WTC11 (cell line): ENCODE results near the gene SLIT3. TPM values are rescaled to one million over a fixed set of nuclear protein-coding genes. Genes with fewer than 3 reads are reported as not detected.

Source experiments
- ATAC-seq: fragments of 200-7000 bp; cut with Tn5 transposase; 2 replicates; pipeline ENCODE4 v1.10.0; 2021; ENCODE audit warnings: mild to moderate bottlenecking, moderate library complexity
- CTCF ChIA-PET: fragments of 300-600 bp; sonication (Branson Sonifier 250); formaldehyde crosslinking; loops from one replicate; lab custom pipeline; 2021; ENCODE audit warnings: antibody characterized with exemption; lab: Charles Lee
- POLR2A ChIA-PET: fragments of 350-600 bp; sonication (Branson Sonifier 250); formaldehyde crosslinking; loops from one replicate; lab custom pipeline; 2021; ENCODE audit warnings: antibody characterized with exemption; lab: Charles Lee
- DNase-seq: peaks from one replicate; pipeline ENCODE4 v3.0.0; 2021; ENCODE audit warnings: low spot score
- H3K27ac Mint-ChIP-seq: 2 replicates; pipeline ENCODE4 v1.8.0; 2021; ENCODE audit warnings: mixed read lengths
- H3K27me3 Mint-ChIP-seq: 2 replicates; pipeline ENCODE4 v1.8.0; 2021; ENCODE audit warnings: low read depth, mild to moderate bottlenecking, moderate library complexity, mixed read lengths
- H3K36me3 Mint-ChIP-seq: 2 replicates; pipeline ENCODE4 v1.8.0; 2021; ENCODE audit warnings: mixed read lengths
- H3K4me1 Mint-ChIP-seq: 2 replicates; pipeline ENCODE4 v1.8.0; 2022; ENCODE audit warnings: mixed read lengths
- H3K4me3 Mint-ChIP-seq: 2 replicates; pipeline ENCODE4 v1.8.0; 2021; ENCODE audit warnings: mild to moderate bottlenecking, moderate library complexity, mixed read lengths
- H3K9me3 Mint-ChIP-seq: 2 replicates; pipeline ENCODE4 v1.8.0; 2021; ENCODE audit warnings: mixed read lengths
- GABPB1 ChIP-seq: sonication (generic); formaldehyde crosslinking; IDR thresholded peaks from 2 replicates; pipeline ENCODE4 v1.8.1; 2023; ENCODE audit warnings: mild to moderate bottlenecking, missing genetic modification reagents
- GRHL2 ChIP-seq: fragments of 250-450 bp; sonication (Bioruptor Pico); IDR thresholded peaks from 2 replicates; pipeline ENCODE4 v1.8.0; 2022; ENCODE audit warnings: mild to moderate bottlenecking, moderate library complexity; ENCODE audit not compliant: insufficient replicate concordance, severe bottlenecking
- IRF2 ChIP-seq: sonication (generic); formaldehyde crosslinking; IDR thresholded peaks from 2 replicates; pipeline ENCODE4 v1.8.0; 2022; ENCODE audit warnings: low read depth, missing genetic modification reagents, borderline replicate concordance
- KAT7 ChIP-seq: sonication (generic); formaldehyde crosslinking; IDR thresholded peaks from 2 replicates; pipeline ENCODE4 v1.8.1; 2023; ENCODE audit warnings: missing genetic modification reagents, mild to moderate bottlenecking, borderline replicate concordance
- NFYB ChIP-seq: sonication (generic); formaldehyde crosslinking; conservative IDR thresholded peaks from 2 replicates; pipeline ENCODE4 v1.8.0; 2022; ENCODE audit warnings: low read depth, missing genetic modification reagents
- PRRX2 ChIP-seq: fragments of 250-450 bp; sonication (Bioruptor Pico); IDR thresholded peaks from 2 replicates; pipeline ENCODE4 v1.8.0; 2021; ENCODE audit warnings: mild to moderate bottlenecking
- SP1 ChIP-seq: sonication (generic); formaldehyde crosslinking; conservative IDR thresholded peaks from 2 replicates; pipeline ENCODE4 v1.8.1; 2022; ENCODE audit warnings: missing genetic modification reagents
- ZNF121 ChIP-seq: sonication (generic); formaldehyde crosslinking; IDR thresholded peaks from 2 replicates; pipeline ENCODE4 v1.8.0; 2023; ENCODE audit warnings: missing genetic modification reagents
- ZNF423 ChIP-seq: fragments of 250-450 bp; sonication (Bioruptor Pico); IDR thresholded peaks from 2 replicates; pipeline ENCODE4 v2.1.2; 2022; ENCODE audit warnings: mild to moderate bottlenecking, moderate library complexity
- total RNA-seq: library from RNA; stranded (reverse); gene quantifications from 3 replicates; pipeline ENCODE4 v1.2.3, GENCODE V29; 2021
- TF ChIP-seq, protein P1 (sequence below): sonication (generic); formaldehyde crosslinking; IDR thresholded peaks from 2 replicates; pipeline ENCODE4 v1.8.0; 2022; ENCODE audit warnings: mild to moderate bottlenecking, missing genetic modification reagents
- TF ChIP-seq, protein P2 (sequence below): fragments of 250-450 bp; sonication (Bioruptor Pico); IDR thresholded peaks from 2 replicates; pipeline ENCODE4 v1.9.0; 2021; ENCODE audit warnings: mild to moderate bottlenecking
- TF ChIP-seq, protein P3 (sequence below): sonication (generic); formaldehyde crosslinking; IDR thresholded peaks from 2 replicates; pipeline ENCODE4 v1.8.1; 2023; ENCODE audit warnings: mild to moderate bottlenecking, moderate library complexity, missing genetic modification reagents
- TF ChIP-seq, protein P4 (sequence below): fragments of 250-450 bp; sonication (Bioruptor Pico); IDR thresholded peaks from 2 replicates; pipeline ENCODE4 v1.9.0; 2021; ENCODE audit warnings: moderate library complexity, mild to moderate bottlenecking, inconsistent platforms, borderline replicate concordance
- TF ChIP-seq, protein P5 (sequence below): sonication (generic); formaldehyde crosslinking; IDR thresholded peaks from 2 replicates; pipeline ENCODE4 v1.8.0; 2022; ENCODE audit warnings: mild to moderate bottlenecking, missing genetic modification reagents
- TF ChIP-seq, protein P6 (sequence below): sonication (generic); formaldehyde crosslinking; IDR thresholded peaks from 2 replicates; pipeline ENCODE4 v1.8.1; 2022; ENCODE audit warnings: mild to moderate bottlenecking, moderate library complexity, missing genetic modification reagents
- TF ChIP-seq, protein P7 (sequence below): sonication (generic); formaldehyde crosslinking; IDR thresholded peaks from 2 replicates; pipeline ENCODE4 v1.8.0; 2023; ENCODE audit warnings: missing genetic modification reagents
- TF ChIP-seq, protein P8 (sequence below): sonication (generic); formaldehyde crosslinking; IDR thresholded peaks from 2 replicates; pipeline ENCODE4 v1.8.1; 2022; ENCODE audit warnings: low read depth, missing genetic modification reagents, borderline replicate concordance
- TF ChIP-seq, protein P9 (sequence below): sonication (generic); formaldehyde crosslinking; IDR thresholded peaks from 2 replicates; pipeline ENCODE4 v1.8.1; 2023; ENCODE audit warnings: mild to moderate bottlenecking, missing genetic modification reagents

SLIT3 gene
- total RNA-seq, 1 experiment from 2014 or later = 1.9 TPM

DNA sequence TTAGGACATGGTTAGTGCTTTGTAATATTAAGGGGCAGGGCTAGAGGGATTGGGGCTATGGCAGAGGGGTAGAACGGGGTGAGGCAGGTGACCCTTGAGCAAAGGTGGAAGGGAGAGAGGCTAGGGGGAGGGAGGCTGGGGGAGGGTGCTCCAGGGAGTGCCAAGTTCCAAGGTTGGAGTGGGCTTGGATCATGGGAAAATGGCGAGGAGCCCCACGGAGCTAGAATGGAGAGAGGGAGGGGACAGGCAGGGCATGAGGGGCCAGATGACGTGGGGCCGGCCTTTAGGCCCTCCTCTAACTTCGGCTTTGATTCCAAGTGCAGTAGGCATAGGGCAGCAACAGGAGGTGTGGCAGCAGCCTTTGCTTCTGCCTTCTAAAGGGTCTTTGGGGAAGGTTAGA, 550.0 kb downstream of the SLIT3 start:
- Mint-ChIP-seq H3K9me3 (no peaks in the 10 kb centered on the region), H3K36me3 (no peaks in the 10 kb centered on the region), H3K27ac (no peak overlapping the region), H3K4me1 (peaks cover 8% of the 10 kb centered on the region), H3K27me3 (no peaks in the 10 kb centered on the region; the same call in 1 of the 2 replicates), H3K4me3 (no peak overlapping the region)
- ATAC-seq (no peak), DNase-seq (no peak)
- TF ChIP-seq, protein P1, sequence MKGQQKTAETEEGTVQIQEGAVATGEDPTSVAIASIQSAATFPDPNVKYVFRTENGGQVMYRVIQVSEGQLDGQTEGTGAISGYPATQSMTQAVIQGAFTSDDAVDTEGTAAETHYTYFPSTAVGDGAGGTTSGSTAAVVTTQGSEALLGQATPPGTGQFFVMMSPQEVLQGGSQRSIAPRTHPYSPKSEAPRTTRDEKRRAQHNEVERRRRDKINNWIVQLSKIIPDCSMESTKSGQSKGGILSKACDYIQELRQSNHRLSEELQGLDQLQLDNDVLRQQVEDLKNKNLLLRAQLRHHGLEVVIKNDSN = no peak
- TF ChIP-seq, protein P2, sequence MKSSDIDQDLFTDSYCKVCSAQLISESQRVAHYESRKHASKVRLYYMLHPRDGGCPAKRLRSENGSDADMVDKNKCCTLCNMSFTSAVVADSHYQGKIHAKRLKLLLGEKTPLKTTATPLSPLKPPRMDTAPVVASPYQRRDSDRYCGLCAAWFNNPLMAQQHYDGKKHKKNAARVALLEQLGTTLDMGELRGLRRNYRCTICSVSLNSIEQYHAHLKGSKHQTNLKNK = no peak
- TF ChIP-seq, protein P3, sequence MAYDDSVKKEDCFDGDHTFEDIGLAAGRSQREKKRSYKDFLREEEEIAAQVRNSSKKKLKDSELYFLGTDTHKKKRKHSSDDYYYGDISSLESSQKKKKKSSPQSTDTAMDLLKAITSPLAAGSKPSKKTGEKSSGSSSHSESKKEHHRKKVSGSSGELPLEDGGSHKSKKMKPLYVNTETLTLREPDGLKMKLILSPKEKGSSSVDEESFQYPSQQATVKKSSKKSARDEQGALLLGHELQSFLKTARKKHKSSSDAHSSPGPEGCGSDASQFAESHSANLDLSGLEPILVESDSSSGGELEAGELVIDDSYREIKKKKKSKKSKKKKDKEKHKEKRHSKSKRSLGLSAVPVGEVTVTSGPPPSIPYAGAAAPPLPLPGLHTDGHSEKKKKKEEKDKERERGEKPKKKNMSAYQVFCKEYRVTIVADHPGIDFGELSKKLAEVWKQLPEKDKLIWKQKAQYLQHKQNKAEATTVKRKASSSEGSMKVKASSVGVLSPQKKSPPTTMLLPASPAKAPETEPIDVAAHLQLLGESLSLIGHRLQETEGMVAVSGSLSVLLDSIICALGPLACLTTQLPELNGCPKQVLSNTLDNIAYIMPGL = no peak
- no peak for TF ChIP-seq IRF2 (CRISPR knock-in tag)
- ChIA-PET POLR2A (no interaction called here), CTCF (no interaction called here)

DNA sequence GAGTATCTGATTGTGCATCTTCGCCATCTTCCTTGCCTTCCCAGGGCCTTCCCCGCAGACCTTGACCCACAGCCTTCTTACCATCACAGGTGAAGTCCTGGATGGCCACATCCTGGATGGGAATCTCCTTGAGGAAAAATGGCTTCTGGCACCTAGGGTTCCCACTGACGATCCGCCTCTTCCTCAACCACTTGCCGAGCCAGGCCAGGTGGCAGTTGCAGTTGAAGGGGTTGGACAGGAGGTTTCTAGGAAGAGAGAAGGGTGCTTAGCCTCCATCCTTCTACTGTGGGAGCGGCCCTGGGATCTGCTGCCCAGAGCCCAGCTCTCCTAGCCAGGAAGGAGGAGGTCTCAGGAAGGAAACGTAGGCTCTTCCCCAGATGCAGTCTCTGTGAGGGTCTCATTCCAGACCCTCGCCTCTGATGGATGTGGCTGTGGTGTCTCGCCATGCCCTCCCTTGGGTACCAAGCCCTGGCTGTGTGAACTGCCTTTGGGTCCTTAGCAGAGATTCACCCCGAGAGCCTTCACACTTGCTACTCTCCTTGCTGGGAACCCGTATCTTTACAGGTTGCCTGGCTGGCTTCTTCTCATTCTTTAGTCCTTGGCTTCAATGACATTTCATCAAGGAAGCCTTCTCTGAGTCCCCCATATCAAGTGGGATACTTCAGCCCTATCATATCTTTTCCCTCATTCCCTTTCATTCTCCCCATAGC, 551.4 kb downstream of the SLIT3 start:
- TF ChIP-seq GABPB1 (CRISPR knock-in tag) (no peak), IRF2 (CRISPR knock-in tag) (no peak), NFYB (CRISPR knock-in tag) (no peak), GRHL2 (CRISPR knock-in tag) (no peak), PRRX2 (CRISPR knock-in tag) (no peak), ZNF121 (CRISPR knock-in tag) (no peak), SP1 (CRISPR knock-in tag) (no peak), ZNF423 (no peak), KAT7 (CRISPR knock-in tag) (no peak)
- TF ChIP-seq, protein P4, sequence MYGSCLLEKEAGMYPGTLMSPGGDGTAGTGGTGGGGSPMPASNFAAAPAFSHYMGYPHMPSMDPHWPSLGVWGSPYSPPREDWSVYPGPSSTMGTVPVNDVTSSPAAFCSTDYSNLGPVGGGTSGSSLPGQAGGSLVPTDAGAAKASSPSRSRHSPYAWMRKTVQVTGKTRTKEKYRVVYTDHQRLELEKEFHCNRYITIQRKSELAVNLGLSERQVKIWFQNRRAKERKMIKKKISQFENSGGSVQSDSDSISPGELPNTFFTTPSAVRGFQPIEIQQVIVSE (CRISPR knock-in tag) = no peak
- TF ChIP-seq, protein P5, sequence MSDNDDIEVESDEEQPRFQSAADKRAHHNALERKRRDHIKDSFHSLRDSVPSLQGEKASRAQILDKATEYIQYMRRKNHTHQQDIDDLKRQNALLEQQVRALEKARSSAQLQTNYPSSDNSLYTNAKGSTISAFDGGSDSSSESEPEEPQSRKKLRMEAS (CRISPR knock-in tag) = no peak
- TF ChIP-seq, protein P6, sequence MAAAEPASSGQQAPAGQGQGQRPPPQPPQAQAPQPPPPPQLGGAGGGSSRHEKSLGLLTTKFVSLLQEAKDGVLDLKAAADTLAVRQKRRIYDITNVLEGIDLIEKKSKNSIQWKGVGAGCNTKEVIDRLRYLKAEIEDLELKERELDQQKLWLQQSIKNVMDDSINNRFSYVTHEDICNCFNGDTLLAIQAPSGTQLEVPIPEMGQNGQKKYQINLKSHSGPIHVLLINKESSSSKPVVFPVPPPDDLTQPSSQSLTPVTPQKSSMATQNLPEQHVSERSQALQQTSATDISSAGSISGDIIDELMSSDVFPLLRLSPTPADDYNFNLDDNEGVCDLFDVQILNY (CRISPR knock-in tag) = no peak
- TF ChIP-seq, protein P2 = no peak
- TF ChIP-seq, protein P7, sequence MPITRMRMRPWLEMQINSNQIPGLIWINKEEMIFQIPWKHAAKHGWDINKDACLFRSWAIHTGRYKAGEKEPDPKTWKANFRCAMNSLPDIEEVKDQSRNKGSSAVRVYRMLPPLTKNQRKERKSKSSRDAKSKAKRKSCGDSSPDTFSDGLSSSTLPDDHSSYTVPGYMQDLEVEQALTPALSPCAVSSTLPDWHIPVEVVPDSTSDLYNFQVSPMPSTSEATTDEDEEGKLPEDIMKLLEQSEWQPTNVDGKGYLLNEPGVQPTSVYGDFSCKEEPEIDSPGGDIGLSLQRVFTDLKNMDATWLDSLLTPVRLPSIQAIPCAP (CRISPR knock-in tag) = no peak
- TF ChIP-seq, protein P8, sequence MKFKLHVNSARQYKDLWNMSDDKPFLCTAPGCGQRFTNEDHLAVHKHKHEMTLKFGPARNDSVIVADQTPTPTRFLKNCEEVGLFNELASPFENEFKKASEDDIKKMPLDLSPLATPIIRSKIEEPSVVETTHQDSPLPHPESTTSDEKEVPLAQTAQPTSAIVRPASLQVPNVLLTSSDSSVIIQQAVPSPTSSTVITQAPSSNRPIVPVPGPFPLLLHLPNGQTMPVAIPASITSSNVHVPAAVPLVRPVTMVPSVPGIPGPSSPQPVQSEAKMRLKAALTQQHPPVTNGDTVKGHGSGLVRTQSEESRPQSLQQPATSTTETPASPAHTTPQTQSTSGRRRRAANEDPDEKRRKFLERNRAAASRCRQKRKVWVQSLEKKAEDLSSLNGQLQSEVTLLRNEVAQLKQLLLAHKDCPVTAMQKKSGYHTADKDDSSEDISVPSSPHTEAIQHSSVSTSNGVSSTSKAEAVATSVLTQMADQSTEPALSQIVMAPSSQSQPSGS = no peak
- TF ChIP-seq, protein P9, sequence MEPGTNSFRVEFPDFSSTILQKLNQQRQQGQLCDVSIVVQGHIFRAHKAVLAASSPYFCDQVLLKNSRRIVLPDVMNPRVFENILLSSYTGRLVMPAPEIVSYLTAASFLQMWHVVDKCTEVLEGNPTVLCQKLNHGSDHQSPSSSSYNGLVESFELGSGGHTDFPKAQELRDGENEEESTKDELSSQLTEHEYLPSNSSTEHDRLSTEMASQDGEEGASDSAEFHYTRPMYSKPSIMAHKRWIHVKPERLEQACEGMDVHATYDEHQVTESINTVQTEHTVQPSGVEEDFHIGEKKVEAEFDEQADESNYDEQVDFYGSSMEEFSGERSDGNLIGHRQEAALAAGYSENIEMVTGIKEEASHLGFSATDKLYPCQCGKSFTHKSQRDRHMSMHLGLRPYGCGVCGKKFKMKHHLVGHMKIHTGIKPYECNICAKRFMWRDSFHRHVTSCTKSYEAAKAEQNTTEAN (CRISPR knock-in tag) = no peak
- no peaks in the 10 kb centered on the region; the same call in 1 of the 2 replicates for H3K27me3 Mint-ChIP-seq
- no peaks in the 10 kb centered on the region for H3K36me3 Mint-ChIP-seq
- peaks cover 6% of the 10 kb centered on the region; the same call in 1 of the 2 replicates for H3K4me1 Mint-ChIP-seq
- peaks cover 6% of the 10 kb centered on the region for H3K9me3 Mint-ChIP-seq
- DNase-seq (no peak), ATAC-seq (no peak)
- H3K27ac Mint-ChIP-seq = no peak overlapping the region
- ChIA-PET CTCF (no interaction called here), POLR2A (no interaction called here)
- no peak overlapping the region for H3K4me3 Mint-ChIP-seq
